Left colon (tissue), 2 donors: ENCODE measurements around the gene MUSTN1. TPM values are rescaled to one million over a fixed set of nuclear protein-coding genes. Genes with fewer than 3 reads are reported as not detected.

Source experiments
- microRNA-seq, 2 donors: library from miRNA; unstranded; fragments of <30 nt; microRNA quantifications; one replicate each; pipeline versions ENCODE4 v1.1.0 to v1.2.0, GENCODE V29; 2020
- total RNA-seq, 2 donors: library from RNA; stranded (reverse); fragmentation: NEBNext Ultra II Directional; extraction: Animal tissue kit (Norgen Biotek cat#: 25700); gene quantifications; one replicate each; pipeline ENCODE4 v1.2.1, GENCODE V29; 2021
- donor health status: DM: no; HTN: no; CAD: no.
- donor health status: DM: yes; HTN: yes; CAD: no.

Gene MUSTN1
- total RNA-seq, 2 donors from 2014 or later: 2.5 TPM; not detected in 1

Small RNA genes lying within 50 kb of the gene (microRNA-seq; reads per million reads assigned to microRNA genes)
- 0 reads per million in 2 donors for gene MIR8064

Other genes starting within 250 kb of the MUSTN1 start
- gene PBRM1, start 149.1 kb downstream of the MUSTN1 start, total RNA-seq: 10 to 100 TPM; 53.0 to 57.0 TPM
- 10 to 100 TPM; 40.8 to 56.5 TPM for gene GNL3, start 149.0 kb downstream of the MUSTN1 start, total RNA-seq
- 10 to 100 TPM; 27.8 to 29.0 TPM for gene GLT8D1, start 129.2 kb downstream of the MUSTN1 start, total RNA-seq
- 100 to 1,000 TPM in 1 of 2 donors, 10 to 100 TPM in 1; 95.4 to 101 TPM for gene SPCS1, start 128.9 kb downstream of the MUSTN1 start, total RNA-seq
- 10 to 100 TPM; 20.9 to 25.1 TPM for gene NEK4, start 64.1 kb downstream of the MUSTN1 start, total RNA-seq
- not detected for gene ITIH1, start 57.4 kb downstream of the MUSTN1 start, total RNA-seq
- under 1 TPM; 0.34 to 0.46 TPM for gene ITIH3, start 40.2 kb downstream of the MUSTN1 start, total RNA-seq
- gene ITIH4, start 4.3 kb downstream of the MUSTN1 start, total RNA-seq: 1 to 10 TPM; 2.7 to 5.5 TPM
- gene STIMATE, start 62.5 kb upstream of the MUSTN1 start, total RNA-seq: 10 to 100 TPM; 10.0 to 13.6 TPM
- gene SFMBT1, start 211.1 kb upstream of the MUSTN1 start, total RNA-seq: 10 to 100 TPM; 18.8 to 32.0 TPM